Right lobe of liver (tissue), 4 donors: ENCODE measurements around the gene PCMTD2.

ENCODE experiments used
- CTCF ChIP-seq, 4 donors: fragments of 200-600 bp in 3 of 4; fragments of 450-650 bp in 1 of 4; IDR thresholded peaks; one replicate each; pipeline versions ENCODE4 v1.5.1 to v1.8.0; 2016 to 2022; ENCODE audit warnings: antibody characterized with exemption in 4 of 4, mild to moderate bottlenecking in 2 of 4
- POLR2A ChIP-seq: fragments of 450-650 bp; IDR thresholded peaks from one replicate; pipeline ENCODE4 v1.6.1; 2017; ENCODE audit warnings: antibody characterized with exemption, mild to moderate bottlenecking
- donor health status: DM: no; HTN: no; CAD: no.
- donor health status: DM: no; HTN: no; CAD: no.
- donor health status: DM: no; HTN: yes; CAD: no.

GRCh38 chr20:64271636-64272035, 16.1 kb downstream of the PCMTD2 start:
- no peak for TF ChIP-seq POLR2A
- TF ChIP-seq CTCF (IDR thresholded peaks at IDR 0.05): no peak
